Astrocyte (in vitro differentiated cells and primary cell): ENCODE results near the gene ZNF14. TPM values are rescaled to one million over a fixed set of nuclear protein-coding genes. Genes with fewer than 3 reads are reported as not detected.

Experiments used
- DNase-seq: peaks from one replicate; pipeline ENCODE4 v3.0.0-alpha.2; 2010; ENCODE audit warnings: low read depth
- FAIRE-seq: peaks from 2 replicates; lab custom pipeline; 2011; peaks lifted over from hg19 to GRCh38; lab: Jason Lieb, UNC
- H2AFZ ChIP-seq: 2 replicates; pipeline ENCODE4 v1.6.0; 2012; ENCODE audit warnings: low read depth, low read length, inconsistent platforms
- H3K27ac ChIP-seq: 2 replicates; pipeline ENCODE4 v1.5.1; 2011; ENCODE audit warnings: low read depth, low read length, inconsistent platforms
- H3K27me3 ChIP-seq: 2 replicates; pipeline ENCODE4 v1.6.0; 2011; ENCODE audit warnings: low read length, inconsistent platforms; ENCODE audit not compliant: insufficient read depth
- H3K36me3 ChIP-seq: 2 replicates; pipeline ENCODE4 v1.5.1; 2011; ENCODE audit warnings: low read length, inconsistent platforms; ENCODE audit not compliant: insufficient read depth
- H3K4me1 ChIP-seq: 2 replicates; pipeline ENCODE4 v1.5.1; 2011; ENCODE audit warnings: low read length, inconsistent platforms; ENCODE audit not compliant: insufficient read depth
- H3K4me2 ChIP-seq: 2 replicates; pipeline ENCODE4 v1.6.0; 2012; ENCODE audit warnings: low read length, inconsistent platforms
- H3K4me3 ChIP-seq: 2 replicates; pipeline ENCODE4 v1.5.1; 2011; ENCODE audit warnings: low read depth, mild to moderate bottlenecking, low read length, inconsistent platforms; ENCODE audit not compliant: insufficient read depth
- H3K79me2 ChIP-seq: 2 replicates; pipeline ENCODE4 v1.6.0; 2012; ENCODE audit warnings: mild to moderate bottlenecking, low read length, inconsistent platforms; ENCODE audit not compliant: insufficient read depth
- H3K9ac ChIP-seq: 2 replicates; pipeline ENCODE4 v1.6.0; 2012; ENCODE audit warnings: mild to moderate bottlenecking, low read length, inconsistent platforms
- H3K9me3 ChIP-seq: 2 replicates; pipeline ENCODE4 v1.5.1; 2012; ENCODE audit warnings: low read depth, mild to moderate bottlenecking, low read length, inconsistent platforms; ENCODE audit not compliant: insufficient read depth
- H4K20me1 ChIP-seq: 2 replicates; pipeline ENCODE4 v1.6.0; 2012; ENCODE audit warnings: low read length, inconsistent platforms; ENCODE audit not compliant: insufficient read depth
- H3K27ac Mint-ChIP-seq: one replicate; pipeline ENCODE4 v1.8.0; 2021; ENCODE audit warnings: mild to moderate bottlenecking, mixed read lengths; ENCODE audit not compliant: unreplicated experiment
- H3K27me3 Mint-ChIP-seq: one replicate; pipeline ENCODE4 v1.8.0; 2021; ENCODE audit warnings: low read depth, mixed read lengths; ENCODE audit not compliant: unreplicated experiment
- H3K36me3 Mint-ChIP-seq: one replicate; pipeline ENCODE4 v1.8.0; 2021; ENCODE audit warnings: low read depth, mixed read lengths; ENCODE audit not compliant: unreplicated experiment
- H3K4me1 Mint-ChIP-seq: one replicate; pipeline ENCODE4 v1.8.0; 2021; ENCODE audit warnings: low read depth, mixed read lengths; ENCODE audit not compliant: unreplicated experiment
- H3K4me3 Mint-ChIP-seq: one replicate; pipeline ENCODE4 v1.8.0; 2021; ENCODE audit warnings: mild to moderate bottlenecking, moderate library complexity, mixed read lengths; ENCODE audit not compliant: unreplicated experiment
- H3K9me3 Mint-ChIP-seq: one replicate; pipeline ENCODE4 v1.8.0; 2021; ENCODE audit warnings: mild to moderate bottlenecking, mixed read lengths; ENCODE audit not compliant: unreplicated experiment
- EZH2 ChIP-seq: IDR thresholded peaks from 2 replicates; pipeline ENCODE4 v1.6.1; 2012; ENCODE audit warnings: mild to moderate bottlenecking, low read length, inconsistent platforms; ENCODE audit not compliant: insufficient read depth
- total RNA-seq: library from RNA; stranded (reverse); gene quantifications from 2 replicates; pipeline ENCODE4 v1.2.1, GENCODE V29; 2021
- TF ChIP-seq, protein P1 (sequence below): IDR thresholded peaks from 2 replicates; pipeline ENCODE4 v1.5.1; 2011; ENCODE audit warnings: low read depth, mild to moderate bottlenecking, inconsistent platforms, low read length, moderate library complexity; ENCODE audit not compliant: insufficient read depth

The ZNF14 gene
- total RNA-seq, 1 donor from 2014 or later = 4.4 TPM

DNA sequence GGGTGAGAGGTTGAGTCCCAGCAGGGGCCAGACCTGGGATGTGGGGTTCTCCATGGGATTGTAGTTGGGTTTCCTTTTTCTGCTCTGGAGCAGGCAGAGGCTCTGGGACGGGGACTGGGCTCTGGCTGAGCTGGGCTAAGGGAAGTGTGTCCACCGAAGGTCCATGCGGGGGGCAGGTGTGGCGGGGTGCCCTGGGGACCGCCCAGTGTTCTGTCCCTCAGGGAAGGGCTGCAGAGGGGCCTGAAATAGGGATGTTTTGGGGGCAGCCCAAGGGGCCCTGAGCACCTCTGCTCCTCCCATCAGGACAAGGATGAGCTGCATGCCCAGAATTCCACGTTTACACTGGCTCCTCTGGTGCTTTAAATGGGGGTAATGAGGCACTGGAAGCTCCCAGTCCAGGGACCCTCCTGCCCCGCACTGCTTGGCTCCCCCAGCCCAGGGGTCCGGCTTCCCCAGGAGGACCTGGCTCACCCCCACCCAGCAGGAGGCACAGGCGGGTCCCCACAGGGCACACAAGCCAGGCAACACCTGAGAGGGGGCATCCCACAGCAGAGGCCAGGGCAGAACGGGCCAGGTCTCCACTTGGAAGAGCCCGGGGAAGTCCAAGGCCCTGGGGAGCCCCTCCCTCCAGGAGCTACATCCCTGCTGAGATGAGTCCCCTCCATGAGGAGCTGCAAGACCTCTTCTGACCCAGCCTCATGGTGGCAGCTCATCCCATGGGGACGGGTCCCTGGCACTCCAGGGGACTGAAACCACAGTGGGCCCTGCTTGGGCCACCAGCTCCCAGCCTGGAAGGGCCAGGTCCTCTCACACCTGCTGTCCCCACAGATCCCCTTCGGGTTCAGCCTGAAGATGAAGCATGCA lies 14.7 kb upstream of the ZNF14 start:
- peaks cover 24% of the 10 kb centered on the region for H3K9me3 ChIP-seq
- H3K4me3 Mint-ChIP-seq = no peak overlapping the region
- H3K4me2 ChIP-seq = no peak overlapping the region
- peaks cover 3% of the 10 kb centered on the region for H3K36me3 Mint-ChIP-seq
- H3K27me3 Mint-ChIP-seq = peaks cover 13% of the 10 kb centered on the region
- no peaks in the 10 kb centered on the region for H4K20me1 ChIP-seq
- TF ChIP-seq EZH2 = no peak
- TF ChIP-seq, protein P1, sequence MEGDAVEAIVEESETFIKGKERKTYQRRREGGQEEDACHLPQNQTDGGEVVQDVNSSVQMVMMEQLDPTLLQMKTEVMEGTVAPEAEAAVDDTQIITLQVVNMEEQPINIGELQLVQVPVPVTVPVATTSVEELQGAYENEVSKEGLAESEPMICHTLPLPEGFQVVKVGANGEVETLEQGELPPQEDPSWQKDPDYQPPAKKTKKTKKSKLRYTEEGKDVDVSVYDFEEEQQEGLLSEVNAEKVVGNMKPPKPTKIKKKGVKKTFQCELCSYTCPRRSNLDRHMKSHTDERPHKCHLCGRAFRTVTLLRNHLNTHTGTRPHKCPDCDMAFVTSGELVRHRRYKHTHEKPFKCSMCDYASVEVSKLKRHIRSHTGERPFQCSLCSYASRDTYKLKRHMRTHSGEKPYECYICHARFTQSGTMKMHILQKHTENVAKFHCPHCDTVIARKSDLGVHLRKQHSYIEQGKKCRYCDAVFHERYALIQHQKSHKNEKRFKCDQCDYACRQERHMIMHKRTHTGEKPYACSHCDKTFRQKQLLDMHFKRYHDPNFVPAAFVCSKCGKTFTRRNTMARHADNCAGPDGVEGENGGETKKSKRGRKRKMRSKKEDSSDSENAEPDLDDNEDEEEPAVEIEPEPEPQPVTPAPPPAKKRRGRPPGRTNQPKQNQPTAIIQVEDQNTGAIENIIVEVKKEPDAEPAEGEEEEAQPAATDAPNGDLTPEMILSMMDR = no peak
- no peak overlapping the region for H3K4me3 ChIP-seq
- no peaks in the 10 kb centered on the region for H3K27me3 ChIP-seq
- no peaks in the 10 kb centered on the region for H3K36me3 ChIP-seq
- FAIRE-seq (no peak), DNase-seq (no peak)
- no peak overlapping the region for H3K27ac Mint-ChIP-seq
- H3K79me2 ChIP-seq = no peaks in the 10 kb centered on the region
- H3K4me1 Mint-ChIP-seq = no peaks in the 10 kb centered on the region
- no peaks in the 10 kb centered on the region for H3K4me1 ChIP-seq
- no peak overlapping the region for H3K9ac ChIP-seq
- H3K9me3 Mint-ChIP-seq = peaks cover 9% of the 10 kb centered on the region
- no peak overlapping the region for H2AFZ ChIP-seq
- no peak overlapping the region for H3K27ac ChIP-seq

- no peak overlapping the region for H3K4me3 Mint-ChIP-seq
Observed at GRCh38 chr19:19746286-19747213, 13.6 kb upstream of the ZNF14 start.

More at GRCh38 chr19:19746286-19747213, 13.6 kb upstream of the ZNF14 start:
- H4K20me1 ChIP-seq = no peaks in the 10 kb centered on the region
- no peaks in the 10 kb centered on the region for H3K4me1 ChIP-seq
- H3K4me2 ChIP-seq = no peak overlapping the region
- no peak for TF ChIP-seq EZH2
- TF ChIP-seq, protein P1 = no peak
- H3K79me2 ChIP-seq = no peaks in the 10 kb centered on the region
- no peak overlapping the region for H3K27ac ChIP-seq
- no peak overlapping the region for H2AFZ ChIP-seq
- H3K36me3 Mint-ChIP-seq = no peaks in the 10 kb centered on the region
- H3K4me3 ChIP-seq = no peak overlapping the region
- no peaks in the 10 kb centered on the region for H3K27me3 ChIP-seq
- no peak for DNase-seq
- no peak overlapping the region for H3K27ac Mint-ChIP-seq
- no peaks in the 10 kb centered on the region for H3K36me3 ChIP-seq
- H3K9ac ChIP-seq = no peak overlapping the region
- H3K9me3 Mint-ChIP-seq = peaks cover 10% of the 10 kb centered on the region
- peaks cover 21% of the 10 kb centered on the region for H3K9me3 ChIP-seq
- no peaks in the 10 kb centered on the region for H3K4me1 Mint-ChIP-seq
- no peak for FAIRE-seq
- peaks cover 13% of the 10 kb centered on the region for H3K27me3 Mint-ChIP-seq
